SK-N-SH (cell line): ENCODE measurements around the gene COL21A1. TPM values are rescaled to one million over a fixed set of nuclear protein-coding genes. Genes with fewer than 3 reads are reported as not detected.
A peak's percentile ranks its signal among the peaks of the same experiment; 100 is the strongest.

Experiments
- CTCF ChIA-PET: fragments of 300-600, 350-600 bp; formaldehyde crosslinking; extraction: SDS; loops from one replicate; lab custom pipeline; 2021; lab: Yijun Ruan, JAX
- POLR2A ChIA-PET: fragments of 350-600 bp; sonication (Branson Sonifier 250); formaldehyde crosslinking; extraction: SDS; loops from one replicate; lab custom pipeline; 2020; ENCODE audit warnings: antibody characterized with exemption, inconsistent platforms; lab: Yijun Ruan, JAX
- DNase-seq: peaks from one replicate; pipeline ENCODE4 v3.0.0; 2012
- H2AFZ ChIP-seq: fragments of 200-600 bp; sonication (generic); 2 replicates; pipeline ENCODE4 v1.8.1; 2016; ENCODE audit warnings: antibody characterized with exemption, mild to moderate bottlenecking, low read depth
- H3F3A ChIP-seq: fragments of 200-600 bp; sonication (generic); replicated peaks from 2 replicates; pipeline ENCODE3; 2016; ENCODE audit warnings: antibody characterized with exemption, mild to moderate bottlenecking; ENCODE audit not compliant: insufficient read depth
- H3K27ac ChIP-seq, 2 experiments: fragments of 200-500 bp in 1 of 2; fragments of 200-600 bp in 1 of 2; sonication (Bioruptor generic) in 1 of 2; sonication (generic), shearing (Covaris generic) in 1 of 2; 2 replicates each; pipeline versions ENCODE4 v1.5.1 to v1.6.1; 2014 to 2016; ENCODE audit warnings: low read depth in 2 of 2, inconsistent platforms in 1 of 2, low read length in 1 of 2, mild to moderate bottlenecking in 1 of 2, mixed read lengths in 1 of 2
- H3K27me3 ChIP-seq: fragments of 200-600 bp; sonication (generic), shearing (Covaris generic); 2 replicates; pipeline ENCODE4 v1.6.1; 2016; ENCODE audit warnings: mixed run types; ENCODE audit not compliant: insufficient read depth
- H3K36me3 ChIP-seq, 2 experiments: fragments of 200-500 bp in 1 of 2; fragments of 200-600 bp in 1 of 2; sonication (Bioruptor generic) in 1 of 2; sonication (generic) in 1 of 2; replicated peaks in 1 of 2; 2 replicates each; pipeline versions ENCODE3 to v1.5.1; 2014 to 2016; ENCODE audit warnings: low read length in 1 of 2, mild to moderate bottlenecking in 1 of 2; ENCODE audit not compliant: insufficient read depth in 2 of 2, control insufficient read depth in 1 of 2
- H3K4me1 ChIP-seq, 2 experiments: fragments of 200-500 bp in 1 of 2; fragments of 200-600 bp in 1 of 2; sonication (Bioruptor generic) in 1 of 2; sonication (generic), shearing (Covaris generic) in 1 of 2; 2 replicates each; pipeline versions ENCODE4 v1.5.1 to v1.6.1; 2014 to 2016; ENCODE audit warnings: low read depth in 1 of 2, low read length in 1 of 2, mixed run types in 1 of 2; ENCODE audit not compliant: insufficient read depth in 2 of 2, control insufficient read depth in 1 of 2
- H3K4me2 ChIP-seq: fragments of 200-600 bp; sonication (generic), shearing (Covaris generic); 2 replicates; pipeline ENCODE4 v1.6.1; 2017; ENCODE audit warnings: mixed run types
- H3K4me3 ChIP-seq, 2 experiments: fragments of 200-500 bp in 1 of 2; fragments of 200-600 bp in 1 of 2; sonication (Bioruptor generic) in 1 of 2; sonication (generic), shearing (Covaris generic) in 1 of 2; 2 replicates each; pipeline versions ENCODE4 v1.5.1 to v1.8.1; 2014 to 2016; ENCODE audit warnings: low read depth in 2 of 2, inconsistent platforms in 1 of 2, low read length in 1 of 2, mild to moderate bottlenecking in 1 of 2, mixed read lengths in 1 of 2, moderate library complexity in 1 of 2
- H3K79me2 ChIP-seq: fragments of 200-600 bp; sonication (generic); 2 replicates; pipeline ENCODE4 v1.8.1; 2017; ENCODE audit warnings: mild to moderate bottlenecking; ENCODE audit not compliant: insufficient read depth
- H3K9ac ChIP-seq: fragments of 200-600 bp; sonication (generic); 2 replicates; pipeline ENCODE4 v1.6.1; 2017; ENCODE audit warnings: mixed run types
- H3K9me2 ChIP-seq: fragments of 200-600 bp; sonication (generic); 2 replicates; pipeline ENCODE4 v1.6.1; 2017; ENCODE audit warnings: mixed run types
- H3K9me3 ChIP-seq: fragments of 200-600 bp; sonication (generic); 2 replicates; pipeline ENCODE4 v1.6.1; 2017; ENCODE audit warnings: mixed run types, mild to moderate bottlenecking, moderate library complexity
- H4K20me1 ChIP-seq: fragments of 200-600 bp; sonication (generic); 2 replicates; pipeline ENCODE4 v1.6.1; 2017; ENCODE audit warnings: mild to moderate bottlenecking, mixed run types; ENCODE audit not compliant: insufficient read depth
- ELF1 ChIP-seq: IDR thresholded peaks from 2 replicates; pipeline ENCODE4 v1.4.0; 2012
- EP300 ChIP-seq, 2 experiments: IDR thresholded peaks; 2 replicates each; pipeline versions ENCODE4 v1.4.0 to v1.6.1; 2012; ENCODE audit warnings: borderline replicate concordance in 1 of 2, low read depth in 1 of 2, low read length in 1 of 2
- EZH2phosphoT487 ChIP-seq: fragments of 200-600 bp; sonication (generic); IDR thresholded peaks from 2 replicates; pipeline ENCODE4 v1.6.1; 2017; ENCODE audit warnings: low read depth, mixed run types, mild to moderate bottlenecking, antibody characterized with exemption, moderate library complexity, borderline replicate concordance
- FOSL2 ChIP-seq: IDR thresholded peaks from 2 replicates; pipeline ENCODE4 v1.4.0; 2012; ENCODE audit warnings: low read depth, mild to moderate bottlenecking, moderate library complexity, borderline replicate concordance
- FOXJ3 ChIP-seq: sonication (generic); formaldehyde crosslinking; IDR thresholded peaks from 2 replicates; pipeline ENCODE4 v1.5.1; 2020; ENCODE audit warnings: mild to moderate bottlenecking, missing genetic modification reagents
- GATA2 ChIP-seq: sonication (generic); formaldehyde crosslinking; IDR thresholded peaks from 2 replicates; pipeline ENCODE4 v1.5.0; 2020; ENCODE audit warnings: mild to moderate bottlenecking, missing genetic modification reagents
- IRF3 ChIP-seq: fragments of 150-350 bp; IDR thresholded peaks from 2 replicates; pipeline ENCODE4 v1.6.1; 2016; ENCODE audit warnings: mild to moderate bottlenecking, low read depth, low read length
- MAX ChIP-seq: IDR thresholded peaks from 2 replicates; pipeline ENCODE4 v1.4.0; 2012; ENCODE audit warnings: low read depth
- MXI1 ChIP-seq: IDR thresholded peaks from 2 replicates; pipeline ENCODE4 v1.6.1; 2012; ENCODE audit warnings: mild to moderate bottlenecking, low read depth, low read length, improper control_type of control experiment
- NFIC ChIP-seq: IDR thresholded peaks from 2 replicates; pipeline ENCODE4 v1.4.0; 2012; ENCODE audit warnings: borderline replicate concordance
- PBX3 ChIP-seq: IDR thresholded peaks from 2 replicates; pipeline ENCODE4; 2012
- POLR2AphosphoS5 ChIP-seq: IDR thresholded peaks from 2 replicates; pipeline ENCODE4 v1.6.1; 2012; ENCODE audit warnings: low read depth, low read length
- REST ChIP-seq: IDR thresholded peaks from 2 replicates; pipeline ENCODE4 v1.6.1; 2012; ENCODE audit warnings: mild to moderate bottlenecking, low read depth, low read length, moderate library complexity
- RXRA ChIP-seq: IDR thresholded peaks from 2 replicates; pipeline ENCODE4 v1.4.0; 2012; ENCODE audit warnings: low read depth, mild to moderate bottlenecking, borderline replicate concordance
- SIN3A ChIP-seq: IDR thresholded peaks from 2 replicates; pipeline ENCODE4 v1.6.1; 2012; ENCODE audit warnings: low read depth, mild to moderate bottlenecking, low read length, moderate library complexity, borderline replicate concordance
- SMC3 ChIP-seq: IDR thresholded peaks from 2 replicates; pipeline ENCODE4 v1.6.1; 2012; ENCODE audit warnings: low read depth, low read length, improper control_type of control experiment
- TEAD4 ChIP-seq: IDR thresholded peaks from 2 replicates; pipeline ENCODE4 v1.4.0; 2012; ENCODE audit warnings: mild to moderate bottlenecking, borderline replicate concordance; ENCODE audit not compliant: insufficient read depth
- YY1 ChIP-seq: IDR thresholded peaks from 2 replicates; pipeline ENCODE4 v1.4.0; 2012; ENCODE audit warnings: low read depth, mild to moderate bottlenecking
- ZBTB33 ChIP-seq: IDR thresholded peaks from 2 replicates; pipeline ENCODE4 v1.4.0; 2012; ENCODE audit warnings: low read depth, borderline replicate concordance
- WGBS: methylation state at CpG from one replicate; pipeline ENCODE4 v1.1.6; 2017; ENCODE audit warnings: low lambda C conversion rate; 5-methylcytosine and 5-hydroxymethylcytosine counted together
- polyA plus RNA-seq, 3 experiments: library from polyadenylated mRNA; depleted of rRNA; stranded (reverse); fragments of >200 nt; gene quantifications; 2 replicates each; pipeline ENCODE4 v1.2.3, GENCODE V29; 2012

Gene COL21A1
- polyA plus RNA-seq, 1 of the 3 experiments (the other 2 are of a cell fraction), result 0.07 TPM

- H3F3A ChIP-seq, result peaks cover 18% of the 10 kb centered on the region
- TF ChIP-seq FOSL2 (0 out of 2 replicates have a peak, but pooled peaks have one; percentile 26), NFIC (0 out of 2 replicates have a peak, but pooled peaks have one; percentile 13), EZH2phosphoT487 (no peak)
- TF ChIP-seq, all 33 proteins: peak for 2
- WGBS, result 27% methylated on average over 1 of the region's 1 CpG
- ChIA-PET CTCF (no interaction called here), POLR2A (no interaction called here)
- Histone ChIP-seq H3K9ac (no peak overlapping the region), H3K4me2 (no peak overlapping the region), H3K4me1 (peaks cover 0 to 8% of the 10 kb centered on the region in 2 experiments; a peak in 2 of 4 replicates), H3K27me3 (no peaks in the 10 kb centered on the region), H3K79me2 (no peaks in the 10 kb centered on the region), H3K9me2 (no peaks in the 10 kb centered on the region), H2AFZ (no peak overlapping the region), H3K36me3 (no peaks in the 10 kb centered on the region), H4K20me1 (no peaks in the 10 kb centered on the region), H3K27ac (peak overlapping the region in 1 of 2 experiments; percentile 73; a peak in 1 of 4 replicates), H3K4me3 (no peak overlapping the region), H3K9me3 (no peaks in the 10 kb centered on the region)
- DNase-seq, result no peak
These were observed 23.4 kb downstream of the COL21A1 start for GRCh38 chr6:56223995-56224394.

GRCh38 chr6:56222499-56222898 lies 24.9 kb downstream of the COL21A1 start:
- peaks cover 18% of the 10 kb centered on the region for H3F3A ChIP-seq
- H3K4me3 ChIP-seq, result no peak overlapping the region
- TF ChIP-seq SIN3A (no peak), SMC3 (no peak), REST (no peak), GATA2 (0 out of 2 replicates have a peak, but pooled peaks have one; percentile 25), FOSL2 (peak; percentile 60), TEAD4 (peak; percentile 73), EZH2phosphoT487 (no peak), MAX (no peak), FOXJ3 (no peak), IRF3 (no peak), POLR2AphosphoS5 (peak; percentile 62), PBX3 (peak; percentile 77), ELF1 (no peak), MXI1 (no peak), RXRA (peak; percentile 28), YY1 (no peak), ZBTB33 (0 out of 2 replicates have a peak, but pooled peaks have one; percentile 31), EP300 (IDR thresholded peaks at IDR 0.05; ENCODE audit: borderline replicate concordance in 1 of 2, low read depth in 1 of 2, low read length in 1 of 2) (peak; percentile 64 to 89)

More at GRCh38 chr6:56222499-56222898, 24.9 kb downstream of the COL21A1 start:
- Histone ChIP-seq H3K27me3 (no peaks in the 10 kb centered on the region), H3K9me3 (no peaks in the 10 kb centered on the region), H2AFZ (no peak overlapping the region), H3K4me1 (peaks cover 0 to 8% of the 10 kb centered on the region in 2 experiments; a peak in 2 of 4 replicates), H4K20me1 (no peaks in the 10 kb centered on the region), H3K27ac (peak overlapping the region; percentile 50 to 73; a peak in 2 of 4 replicates), H3K79me2 (no peaks in the 10 kb centered on the region), H3K4me2 (no peak overlapping the region), H3K9ac (no peak overlapping the region), H3K36me3 (no peaks in the 10 kb centered on the region), H3K9me2 (no peaks in the 10 kb centered on the region)
- CTCF ChIA-PET, result interaction anchor here (0.6 kb wide), 1 partner anchor 476 kb away, joined by 3 read pairs; no protein-coding TSS in a partner anchor
- POLR2A ChIA-PET, result no interaction called here
- DNase-seq, result no peak
